GM12878 (cell line): ENCODE data around the gene AGBL2.

Experiments
- CTCF ChIP-seq, 3 experiments: IDR thresholded peaks in 2 of 3; conservative IDR thresholded peaks in 1 of 3; 2 replicates each; pipeline ENCODE4 v1.5.1; 2011; ENCODE audit warnings: low read depth in 3 of 3, low read length in 3 of 3, mild to moderate bottlenecking in 3 of 3, control low read depth in 2 of 3, moderate library complexity in 2 of 3, inconsistent platforms in 1 of 3, mixed read lengths in 1 of 3; ENCODE audit not compliant: control insufficient read depth in 2 of 3, insufficient read depth in 1 of 3; ENCODE audit errors: extremely low read depth in 1 of 3
- EP300 ChIP-seq, 2 experiments: fragments of 150-350 bp in 1 of 2; IDR thresholded peaks; 2 replicates each; pipeline ENCODE4 v1.6.1; 2011 to 2012; ENCODE audit warnings: low read depth in 2 of 2, low read length in 2 of 2, borderline replicate concordance in 1 of 2, improper control_type of control experiment in 1 of 2, inconsistent platforms in 1 of 2; ENCODE audit not compliant: control insufficient read depth in 1 of 2
- ESRRA ChIP-seq: IDR thresholded peaks from 2 replicates; pipeline ENCODE4 v1.6.1; 2012; ENCODE audit warnings: mild to moderate bottlenecking, low read length, improper control_type of control experiment
- EZH2 ChIP-seq: IDR thresholded peaks from 2 replicates; pipeline ENCODE4 v1.6.1; 2012; ENCODE audit warnings: low read depth, mild to moderate bottlenecking, control low read depth, inconsistent platforms, low read length, borderline replicate concordance; ENCODE audit not compliant: control insufficient read depth
- MAX ChIP-seq: IDR thresholded peaks from 2 replicates; pipeline ENCODE4 v1.6.1; 2012; ENCODE audit warnings: low read depth, low read length, improper control_type of control experiment
- POLR2A ChIP-seq: IDR thresholded peaks from 2 replicates; pipeline ENCODE4 v1.6.1; 2011; ENCODE audit warnings: low read depth, mild to moderate bottlenecking, low read length
- SP1 ChIP-seq: IDR thresholded peaks from one replicate; pipeline ENCODE4 v1.6.1; 2011; ENCODE audit warnings: low read depth, low read length
- SPI1 ChIP-seq: IDR thresholded peaks from 2 replicates; pipeline ENCODE4 v1.6.1; 2011; ENCODE audit warnings: low read depth, mild to moderate bottlenecking, low read length, moderate library complexity, borderline replicate concordance; ENCODE audit not compliant: insufficient read depth
- TF ChIP-seq, protein P1 (sequence below): fragments of 450-650 bp; IDR thresholded peaks from 2 replicates; pipeline ENCODE4 v1.6.1; 2017; ENCODE audit warnings: mild to moderate bottlenecking
- TF ChIP-seq, protein P2 (sequence below): IDR thresholded peaks from 2 replicates; pipeline ENCODE4 v1.6.1; 2012; ENCODE audit warnings: low read length, inconsistent platforms

DNA sequence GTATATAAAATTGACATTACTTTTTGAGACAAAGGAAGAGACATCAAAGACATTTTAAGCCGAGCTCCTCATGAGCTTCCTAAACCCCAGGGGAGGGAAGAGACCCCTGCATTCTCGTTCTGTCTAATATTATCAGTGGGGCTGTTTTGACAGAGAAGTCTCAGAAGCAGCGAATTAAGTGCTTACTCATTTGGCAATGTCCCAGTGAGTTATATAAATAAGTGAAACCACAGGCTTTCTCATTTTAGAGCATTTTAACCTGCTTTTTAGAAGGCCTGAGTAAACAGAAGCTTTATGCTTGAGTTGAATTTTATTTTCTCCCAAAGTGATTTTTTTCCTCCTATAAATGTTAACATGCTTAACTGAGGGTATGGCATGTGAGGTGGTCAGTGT is 97.8 kb downstream of the AGBL2 start:
- TF ChIP-seq SP1 (no peak), ESRRA (no peak), CTCF (IDR thresholded peaks at IDR 0.05 in 2 of 3, conservative IDR thresholded peaks at IDR 0.05 in 1 of 3; ENCODE audit: control insufficient read depth in 2 of 3, extremely low read depth in 1 of 3, insufficient read depth in 1 of 3, low read depth in 3 of 3, low read length in 3 of 3) (no peak), MAX (no peak), EZH2 (no peak), EP300 (IDR thresholded peaks at IDR 0.05; ENCODE audit: borderline replicate concordance in 1 of 2, control insufficient read depth in 1 of 2, low read depth in 2 of 2, low read length in 2 of 2) (no peak), SPI1 (no peak), POLR2A (no peak)
- TF ChIP-seq, protein P1, sequence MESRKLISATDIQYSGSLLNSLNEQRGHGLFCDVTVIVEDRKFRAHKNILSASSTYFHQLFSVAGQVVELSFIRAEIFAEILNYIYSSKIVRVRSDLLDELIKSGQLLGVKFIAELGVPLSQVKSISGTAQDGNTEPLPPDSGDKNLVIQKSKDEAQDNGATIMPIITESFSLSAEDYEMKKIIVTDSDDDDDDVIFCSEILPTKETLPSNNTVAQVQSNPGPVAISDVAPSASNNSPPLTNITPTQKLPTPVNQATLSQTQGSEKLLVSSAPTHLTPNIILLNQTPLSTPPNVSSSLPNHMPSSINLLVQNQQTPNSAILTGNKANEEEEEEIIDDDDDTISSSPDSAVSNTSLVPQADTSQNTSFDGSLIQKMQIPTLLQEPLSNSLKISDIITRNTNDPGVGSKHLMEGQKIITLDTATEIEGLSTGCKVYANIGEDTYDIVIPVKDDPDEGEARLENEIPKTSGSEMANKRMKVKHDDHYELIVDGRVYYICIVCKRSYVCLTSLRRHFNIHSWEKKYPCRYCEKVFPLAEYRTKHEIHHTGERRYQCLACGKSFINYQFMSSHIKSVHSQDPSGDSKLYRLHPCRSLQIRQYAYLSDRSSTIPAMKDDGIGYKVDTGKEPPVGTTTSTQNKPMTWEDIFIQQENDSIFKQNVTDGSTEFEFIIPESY = no peak
- TF ChIP-seq, protein P2, sequence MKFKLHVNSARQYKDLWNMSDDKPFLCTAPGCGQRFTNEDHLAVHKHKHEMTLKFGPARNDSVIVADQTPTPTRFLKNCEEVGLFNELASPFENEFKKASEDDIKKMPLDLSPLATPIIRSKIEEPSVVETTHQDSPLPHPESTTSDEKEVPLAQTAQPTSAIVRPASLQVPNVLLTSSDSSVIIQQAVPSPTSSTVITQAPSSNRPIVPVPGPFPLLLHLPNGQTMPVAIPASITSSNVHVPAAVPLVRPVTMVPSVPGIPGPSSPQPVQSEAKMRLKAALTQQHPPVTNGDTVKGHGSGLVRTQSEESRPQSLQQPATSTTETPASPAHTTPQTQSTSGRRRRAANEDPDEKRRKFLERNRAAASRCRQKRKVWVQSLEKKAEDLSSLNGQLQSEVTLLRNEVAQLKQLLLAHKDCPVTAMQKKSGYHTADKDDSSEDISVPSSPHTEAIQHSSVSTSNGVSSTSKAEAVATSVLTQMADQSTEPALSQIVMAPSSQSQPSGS = no peak
